ENCODE data around the gene USP20. TPM values are rescaled to one million over a fixed set of nuclear protein-coding genes. Genes with fewer than 3 reads are reported as not detected.

The USP20 gene
- total RNA-seq, 2 experiments from 2014 or later = 80.4 to 80.9 TPM

GRCh38 chr9:129811967-129812363 is 23.3 kb upstream of the USP20 start:
- intact Hi-C loops (cut with DNase I, micrococcal nuclease) = no loop called here

GRCh38 chr9:129812385-129812784 is 22.9 kb upstream of the USP20 start:
- Histone ChIP-seq H3K27ac (ENCODE audit: low read depth in 1 of 2, low read length in 2 of 2) (no peak overlapping the region), H3K36me3 (ENCODE audit: insufficient read depth, low read length) (peaks cover 79% of the 10 kb centered on the region), H3K4me1 (ENCODE audit: insufficient read depth, low read length) (no peaks in the 10 kb centered on the region), H3K9me3 (ENCODE audit: control insufficient read depth in 1 of 2, insufficient read depth in 1 of 2, low read length in 2 of 2) (no peaks in the 10 kb centered on the region), H3K27me3 (ENCODE audit: control insufficient read depth in 1 of 2, insufficient read depth in 2 of 2, low read length in 2 of 2) (no peaks in the 10 kb centered on the region), H3K4me3 (ENCODE audit: low read length) (no peak overlapping the region)
- H3K27me3 Mint-ChIP-seq = no peaks in the 10 kb centered on the region
- no peak for ATAC-seq (ENCODE audit: poor library complexity)
- intact Hi-C loops (cut with DNase I, micrococcal nuclease) = no loop called here
- H3K4me1 Mint-ChIP-seq (ENCODE audit: low read depth) = peaks cover 26% of the 10 kb centered on the region
- no peak overlapping the region for H3K27ac Mint-ChIP-seq
- H3K36me3 Mint-ChIP-seq (ENCODE audit: low read depth) = peaks cover 85% of the 10 kb centered on the region
- CTCF ChIA-PET = no interaction called here
- DNase-seq = no peak
- POLR2A ChIA-PET = interaction anchor here (0.9 kb wide), 1 partner anchor 11 kb away, joined by 3 read pairs; the partner anchor contains the start of gene TOR1A
- H3K4me3 Mint-ChIP-seq = no peak overlapping the region
- no peaks in the 10 kb centered on the region for H3K9me3 Mint-ChIP-seq
- no peak for TF ChIP-seq CTCF (IDR thresholded peaks at IDR 0.05)

More at GRCh38 chr9:129811967-129812363, 23.3 kb upstream of the USP20 start:
- Mint-ChIP-seq H3K4me1 (ENCODE audit: low read depth) (peaks cover 29% of the 10 kb centered on the region), H3K9me3 (no peaks in the 10 kb centered on the region), H3K4me3 (no peak overlapping the region), H3K36me3 (ENCODE audit: low read depth) (peaks cover 89% of the 10 kb centered on the region), H3K27me3 (no peaks in the 10 kb centered on the region), H3K27ac (no peak overlapping the region)
- Histone ChIP-seq H3K4me3 (ENCODE audit: low read length) (no peak overlapping the region), H3K27ac (ENCODE audit: low read depth in 1 of 2, low read length in 2 of 2) (no peak overlapping the region), H3K36me3 (ENCODE audit: insufficient read depth, low read length) (peaks cover 80% of the 10 kb centered on the region), H3K9me3 (ENCODE audit: control insufficient read depth in 1 of 2, insufficient read depth in 1 of 2, low read length in 2 of 2) (no peaks in the 10 kb centered on the region), H3K4me1 (ENCODE audit: insufficient read depth, low read length) (no peaks in the 10 kb centered on the region), H3K27me3 (ENCODE audit: control insufficient read depth in 1 of 2, insufficient read depth in 2 of 2, low read length in 2 of 2) (no peaks in the 10 kb centered on the region)
- POLR2A ChIA-PET = interaction anchor here (0.9 kb wide), 1 partner anchor 12 kb away, joined by 3 read pairs; the partner anchor contains the start of gene TOR1A
- no peak for TF ChIP-seq CTCF (IDR thresholded peaks at IDR 0.05)
- DNase-seq (no peak), ATAC-seq (ENCODE audit: poor library complexity) (no peak)
- CTCF ChIA-PET = no interaction called here

GRCh38 chr9:129813661-129814060 is 21.6 kb upstream of the USP20 start:
- TF ChIP-seq CTCF (IDR thresholded peaks at IDR 0.05) = no peak
- CTCF ChIA-PET = no interaction called here
- H3K27ac Mint-ChIP-seq = no peak overlapping the region

More at GRCh38 chr9:129813661-129814060, 21.6 kb upstream of the USP20 start:
- Mint-ChIP-seq H3K4me1 (ENCODE audit: low read depth) (peaks cover 28% of the 10 kb centered on the region), H3K4me3 (no peak overlapping the region), H3K27me3 (no peaks in the 10 kb centered on the region), H3K36me3 (ENCODE audit: low read depth) (peaks cover 85% of the 10 kb centered on the region), H3K9me3 (no peaks in the 10 kb centered on the region)
- no peaks in the 10 kb centered on the region for H3K27me3 ChIP-seq (ENCODE audit: control insufficient read depth in 1 of 2, insufficient read depth in 2 of 2, low read length in 2 of 2)
- POLR2A ChIA-PET = no interaction called here
- DNase-seq = no peak
- H3K4me1 ChIP-seq (ENCODE audit: insufficient read depth, low read length) = no peaks in the 10 kb centered on the region
- intact Hi-C loops (cut with DNase I, micrococcal nuclease) = no loop called here
- H3K27ac ChIP-seq (ENCODE audit: low read depth in 1 of 2, low read length in 2 of 2) = no peak overlapping the region
- no peak for ATAC-seq (ENCODE audit: poor library complexity)
- no peak overlapping the region for H3K4me3 ChIP-seq (ENCODE audit: low read length)
- H3K9me3 ChIP-seq (ENCODE audit: control insufficient read depth in 1 of 2, insufficient read depth in 1 of 2, low read length in 2 of 2) = no peaks in the 10 kb centered on the region
- peaks cover 82% of the 10 kb centered on the region for H3K36me3 ChIP-seq (ENCODE audit: insufficient read depth, low read length)
